RWPE1 (cell line): Measurements from ENCODE around the gene TUB.

Source experiments
- CTCF ChIA-PET: fragments of 350-600 bp; sonication (Branson Sonifier 250); formaldehyde crosslinking; extraction: SDS; loops from one replicate; lab custom pipeline; 2021; lab: Yijun Ruan, JAX
- POLR2A ChIA-PET: fragments of 400-600 bp; formaldehyde crosslinking; extraction: SDS; loops from one replicate; lab custom pipeline; 2020; ENCODE audit warnings: antibody characterized with exemption; ENCODE audit not compliant: low non-redundant PET; lab: Yijun Ruan, JAX
- DNase-seq: peaks from one replicate; pipeline ENCODE4 v3.0.0; 2012; ENCODE audit warnings: low spot score
- H3K27ac ChIP-seq: fragments of 450-650 bp; 2 replicates; pipeline ENCODE4 v1.5.1; 2017
- TF ChIP-seq, protein P1 (sequence below): fragments of 450-650 bp; conservative IDR thresholded peaks from 2 replicates; pipeline ENCODE4 v1.5.1; 2017; ENCODE audit warnings: low read depth, mild to moderate bottlenecking

Gene TUB

DNA sequence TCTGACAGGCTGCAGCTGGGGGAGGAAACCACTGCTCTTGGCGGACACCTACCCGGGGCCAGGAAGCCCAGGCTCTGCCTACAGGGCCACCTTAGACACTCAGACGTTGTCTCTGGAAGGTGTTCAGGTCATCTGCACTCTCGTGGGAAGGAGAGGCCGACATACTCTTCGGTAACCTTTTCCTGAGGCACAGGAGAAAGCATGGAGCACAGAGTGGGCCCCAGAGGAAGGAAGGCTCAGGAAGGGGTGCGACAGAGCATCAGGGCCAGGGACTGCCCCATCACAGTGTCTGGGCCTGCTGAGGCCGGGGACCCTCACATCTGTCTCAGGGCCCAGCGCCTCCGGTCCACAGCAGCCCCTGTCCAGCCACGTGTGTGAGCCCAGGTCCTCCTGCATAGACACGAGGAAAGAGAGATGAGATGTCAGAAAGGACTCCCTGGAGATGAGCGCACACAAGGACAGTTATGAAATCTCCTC is 18.2 kb upstream of the TUB start:
- DNase-seq: no peak
- H3K27ac ChIP-seq: no peak overlapping the region
- CTCF ChIA-PET: no interaction called here
- POLR2A ChIA-PET: no interaction called here
- TF ChIP-seq, protein P1, sequence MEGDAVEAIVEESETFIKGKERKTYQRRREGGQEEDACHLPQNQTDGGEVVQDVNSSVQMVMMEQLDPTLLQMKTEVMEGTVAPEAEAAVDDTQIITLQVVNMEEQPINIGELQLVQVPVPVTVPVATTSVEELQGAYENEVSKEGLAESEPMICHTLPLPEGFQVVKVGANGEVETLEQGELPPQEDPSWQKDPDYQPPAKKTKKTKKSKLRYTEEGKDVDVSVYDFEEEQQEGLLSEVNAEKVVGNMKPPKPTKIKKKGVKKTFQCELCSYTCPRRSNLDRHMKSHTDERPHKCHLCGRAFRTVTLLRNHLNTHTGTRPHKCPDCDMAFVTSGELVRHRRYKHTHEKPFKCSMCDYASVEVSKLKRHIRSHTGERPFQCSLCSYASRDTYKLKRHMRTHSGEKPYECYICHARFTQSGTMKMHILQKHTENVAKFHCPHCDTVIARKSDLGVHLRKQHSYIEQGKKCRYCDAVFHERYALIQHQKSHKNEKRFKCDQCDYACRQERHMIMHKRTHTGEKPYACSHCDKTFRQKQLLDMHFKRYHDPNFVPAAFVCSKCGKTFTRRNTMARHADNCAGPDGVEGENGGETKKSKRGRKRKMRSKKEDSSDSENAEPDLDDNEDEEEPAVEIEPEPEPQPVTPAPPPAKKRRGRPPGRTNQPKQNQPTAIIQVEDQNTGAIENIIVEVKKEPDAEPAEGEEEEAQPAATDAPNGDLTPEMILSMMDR: no peak

DNA sequence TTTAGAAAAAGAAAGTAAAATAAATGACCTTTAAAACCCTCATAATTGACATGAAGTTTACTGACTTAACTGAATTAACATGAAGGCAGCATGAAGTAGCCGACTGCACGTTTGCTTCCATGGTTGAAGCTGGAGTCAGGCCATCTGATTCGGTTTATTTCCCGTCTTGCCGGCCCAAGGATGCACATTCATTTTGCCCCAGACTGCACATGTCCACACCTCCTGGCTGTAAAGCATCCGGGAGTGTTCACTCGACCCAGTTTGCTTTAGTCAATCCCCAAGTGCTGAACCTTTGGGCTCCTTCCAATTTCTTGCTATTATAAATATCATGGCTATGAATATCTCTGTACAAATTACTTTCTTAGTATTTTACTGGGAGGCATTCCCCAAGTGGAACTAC is 17.7 kb upstream of the TUB start:
- CTCF ChIA-PET: no interaction called here
- no peak for DNase-seq
- TF ChIP-seq, protein P1: no peak
- POLR2A ChIA-PET: no interaction called here
- no peak overlapping the region for H3K27ac ChIP-seq

DNA sequence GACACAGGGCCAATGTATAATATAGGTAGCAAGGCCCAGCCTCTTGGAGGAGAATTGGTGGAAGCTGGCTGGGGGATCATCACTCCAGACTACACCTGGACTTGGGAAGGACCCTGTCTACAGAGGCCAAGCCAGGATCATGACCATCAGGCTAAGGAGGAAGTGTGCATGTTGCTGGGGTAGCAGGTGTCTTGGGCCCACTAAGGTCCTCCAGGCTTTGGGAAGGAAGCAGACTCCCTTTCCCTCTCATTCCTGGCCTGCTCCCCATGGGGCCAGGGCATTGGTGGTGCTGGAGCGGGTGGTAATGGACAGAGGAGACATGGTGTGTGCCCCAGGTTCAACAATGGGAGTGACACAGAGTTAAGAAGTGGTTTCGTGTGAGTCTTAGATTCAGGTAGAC is 16.0 kb upstream of the TUB start:
- H3K27ac ChIP-seq: no peak overlapping the region
- TF ChIP-seq, protein P1: no peak
- ChIA-PET CTCF (no interaction called here), POLR2A (no interaction called here)
- no peak for DNase-seq

DNA sequence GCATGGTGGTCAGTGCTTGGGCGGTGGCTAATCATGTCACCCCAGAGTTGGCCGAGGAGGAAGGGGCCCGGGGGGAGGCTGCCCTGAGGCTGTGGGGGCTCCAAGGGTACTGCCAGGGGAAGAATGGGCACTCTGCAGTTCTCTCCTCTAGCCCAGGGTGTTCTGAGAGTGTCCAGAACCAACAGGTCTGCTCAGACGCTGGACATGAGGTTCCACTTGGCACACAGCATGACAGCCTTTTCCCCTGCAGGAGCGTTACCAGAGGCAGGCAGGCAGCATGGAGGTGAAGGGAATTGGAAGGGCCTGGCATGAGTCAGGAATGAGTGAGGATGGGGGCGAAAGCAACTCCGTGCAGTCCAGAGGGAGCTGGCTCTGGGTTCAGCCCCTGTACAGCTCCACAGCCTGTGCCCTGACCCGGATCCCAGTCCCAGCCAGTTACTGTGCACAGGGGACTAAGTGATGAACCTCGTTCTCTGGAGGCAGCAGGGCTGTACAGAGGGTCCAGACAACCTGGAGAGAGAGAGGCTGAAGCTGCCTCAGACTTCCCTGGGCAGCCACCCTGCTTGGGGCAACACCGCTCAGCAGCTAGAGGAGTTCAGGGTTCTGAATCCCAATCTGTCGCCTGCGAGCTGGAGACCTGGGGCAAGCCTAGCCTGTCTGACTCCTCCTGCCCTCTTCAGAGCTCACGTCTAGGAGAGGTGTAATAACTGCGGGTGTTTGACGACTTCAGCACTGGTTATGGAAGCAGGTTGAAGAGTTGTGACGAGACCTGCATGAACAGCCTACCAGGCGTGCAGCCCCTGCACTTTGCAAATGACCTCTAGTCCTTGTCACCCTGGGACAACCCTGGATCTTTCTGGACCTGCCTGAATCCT is 14.7 kb upstream of the TUB start:
- DNase-seq: no peak
- TF ChIP-seq, protein P1: no peak
- H3K27ac ChIP-seq: no peak overlapping the region
- ChIA-PET POLR2A (no interaction called here), CTCF (interaction anchor here (1.3 kb wide), 2 partner anchors 33 kb away, joined by 4 to 5 read pairs; no protein-coding TSS in a partner anchor)

DNA sequence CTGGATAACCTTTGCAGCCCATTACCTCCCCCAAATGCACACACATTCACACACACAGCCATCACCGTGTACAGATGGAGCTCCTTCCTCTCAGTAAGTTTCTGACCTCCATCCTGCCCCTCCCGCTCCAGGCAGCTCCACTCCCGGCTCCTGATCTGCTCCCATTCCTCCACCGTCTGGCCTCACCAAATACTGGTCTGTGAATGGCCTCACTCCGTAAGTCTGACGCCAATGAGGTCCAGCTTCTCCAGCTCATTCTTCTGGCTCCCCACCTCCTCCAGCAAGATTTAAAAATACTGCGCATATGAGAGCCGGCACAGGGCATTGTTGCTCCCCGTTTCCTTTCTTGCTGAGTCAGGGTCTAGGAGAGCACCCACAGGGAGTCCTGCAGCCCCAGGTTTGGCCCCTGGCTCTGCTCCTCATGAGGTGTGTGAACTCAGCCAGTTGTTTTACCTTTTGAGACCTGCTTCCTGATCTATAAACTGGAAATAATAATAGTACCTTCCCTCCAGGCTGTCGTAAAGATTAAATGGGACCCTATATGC is 14.0 kb upstream of the TUB start:
- no peak overlapping the region for H3K27ac ChIP-seq
- DNase-seq: no peak
- ChIA-PET CTCF (interaction anchor here (0.6 to 1.3 kb wide), 3 partner anchors 32 to 61 kb away, joined by 3 to 5 read pairs (median 4); no protein-coding TSS in a partner anchor), POLR2A (no interaction called here)
- TF ChIP-seq, protein P1: no peak

DNA sequence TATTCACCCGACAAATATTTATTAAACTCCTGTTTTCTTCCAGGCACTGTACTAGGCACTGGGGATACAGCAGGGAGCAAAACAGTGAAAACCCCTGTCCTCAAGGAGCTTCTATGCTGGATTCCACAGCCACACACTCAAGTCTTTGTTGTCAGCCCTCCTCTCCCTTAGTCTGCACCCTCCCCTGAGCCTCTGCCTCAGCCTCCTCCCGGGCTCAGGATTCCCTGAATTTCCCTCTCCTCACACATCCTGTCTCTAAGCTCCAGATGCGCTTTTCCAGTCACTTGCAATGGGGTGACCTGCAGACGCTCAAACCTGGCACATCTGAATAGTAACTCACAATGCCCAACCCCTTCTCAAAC is 13.5 kb upstream of the TUB start:
- ChIA-PET POLR2A (no interaction called here), CTCF (interaction anchor here (0.6 to 0.9 kb wide), 2 partner anchors 34 to 62 kb away, joined by 3 read pairs; no protein-coding TSS in a partner anchor)
- TF ChIP-seq, protein P1: no peak
- DNase-seq: no peak
- no peak overlapping the region for H3K27ac ChIP-seq
